HCT116 (cell line): ENCODE data around the gene PCARE. TPM values are rescaled to one million over a fixed set of nuclear protein-coding genes. Genes with fewer than 3 reads are reported as not detected.

Experiments
- ATAC-seq: fragments of 200-7000 bp; cut with Tn5 transposase; 2 replicates; pipeline ENCODE4 v1.9.1; 2020; ENCODE audit warnings: mild to moderate bottlenecking, moderate library complexity
- BruUV-seq: library from RNA; stranded (reverse); fragments of 400-500 nt; replicated peaks from 2 replicates; lab custom pipeline; 2021; lab: Mats Ljungman, UMichigan
- CTCF ChIA-PET: fragments of 300-600 bp; sonication (Branson Sonifier 250); formaldehyde crosslinking; loops from one replicate; lab custom pipeline; 2021; ENCODE audit warnings: antibody characterized with exemption; lab: Charles Lee
- POLR2A ChIA-PET: fragments of 300-600, 350-600 bp; sonication (Branson Sonifier 250); formaldehyde crosslinking; loops from one replicate; lab custom pipeline; 2021; ENCODE audit warnings: antibody characterized with exemption; lab: Charles Lee
- RAD21 ChIA-PET, 2 experiments: fragments of 300-600 bp; sonication (Branson Sonifier 250); formaldehyde crosslinking; loops; one replicate each; lab custom pipeline; 2023; ENCODE audit warnings: low total read pairs in 2 of 2; ENCODE audit not compliant: uncharacterized antibody in 2 of 2, unreplicated experiment in 2 of 2, low non-redundant PET in 1 of 2; lab: Charles Lee
- DNase-seq: peaks from one replicate; pipeline ENCODE4 v3.0.0-alpha.2; 2010; ENCODE audit warnings: low read depth, low spot score
- H2AFZ ChIP-seq: fragments of 200-600 bp; shearing (Covaris generic), sonication (generic); 2 replicates; pipeline ENCODE4 v1.6.1; 2017; ENCODE audit warnings: low read depth, mixed run types, mixed read lengths, antibody characterized with exemption, low read length; ENCODE audit not compliant: poor library complexity, severe bottlenecking
- H3K27ac ChIP-seq: 2 replicates; pipeline ENCODE4 v1.5.1; 2012; ENCODE audit warnings: low read depth, low read length
- H3K27me3 ChIP-seq: fragments of 200-600 bp; sonication (generic); 2 replicates; pipeline ENCODE4 v1.6.1; 2016; ENCODE audit warnings: mixed run types, low read length, mixed read lengths; ENCODE audit not compliant: insufficient read depth
- H3K36me3 ChIP-seq, 2 experiments: fragments of 200-500 bp in 1 of 2; fragments of 200-600 bp in 1 of 2; sonication (Bioruptor generic) in 1 of 2; sonication (generic) in 1 of 2; 2 replicates each; pipeline versions ENCODE4 v1.5.1 to v1.6.1; 2014 to 2016; ENCODE audit warnings: low read length in 2 of 2, inconsistent platforms in 1 of 2, mixed read lengths in 1 of 2, mixed run types in 1 of 2; ENCODE audit not compliant: insufficient read depth in 2 of 2, control insufficient read depth in 1 of 2
- H3K4me1 ChIP-seq, 2 experiments: fragments of 200-600 bp in 1 of 2; sonication (generic) in 1 of 2; 2 replicates each; pipeline versions ENCODE4 v1.5.1 to v1.6.1; 2012 to 2017; ENCODE audit warnings: low read length in 2 of 2, inconsistent platforms in 1 of 2, mild to moderate bottlenecking in 1 of 2, mixed read lengths in 1 of 2, mixed run types in 1 of 2, moderate library complexity in 1 of 2; ENCODE audit not compliant: insufficient read depth in 2 of 2, control insufficient read depth in 1 of 2
- H3K4me2 ChIP-seq: fragments of 200-600 bp; sonication (generic); 2 replicates; pipeline ENCODE4 v1.6.1; 2017; ENCODE audit warnings: mixed run types, low read length, mixed read lengths
- H3K4me3 ChIP-seq, 2 experiments: fragments of 200-600 bp in 1 of 2; sonication (generic) in 1 of 2; replicated peaks in 1 of 2; 2 replicates each; pipeline ENCODE4 v1.5.1; 2011 to 2016; ENCODE audit warnings: low read length in 2 of 2, control low read depth in 1 of 2, low read depth in 1 of 2, mild to moderate bottlenecking in 1 of 2, mixed read lengths in 1 of 2, mixed run types in 1 of 2
- H3K79me2 ChIP-seq: fragments of 200-600 bp; sonication (generic); 2 replicates; pipeline ENCODE4 v1.6.1; 2017; ENCODE audit warnings: mild to moderate bottlenecking, mixed run types, low read length, moderate library complexity, mixed read lengths; ENCODE audit not compliant: insufficient read depth
- H3K9ac ChIP-seq: fragments of 200-600 bp; sonication (generic); 2 replicates; pipeline ENCODE4 v1.6.1; 2016; ENCODE audit warnings: low read length, mixed read lengths
- H3K9me2 ChIP-seq: fragments of 200-600 bp; sonication (generic), shearing (Covaris generic); 2 replicates; pipeline ENCODE4 v1.6.1; 2017; ENCODE audit warnings: mixed run types, mild to moderate bottlenecking, moderate library complexity; ENCODE audit not compliant: insufficient read depth
- H3K9me3 ChIP-seq, 2 experiments: fragments of 200-500 bp in 1 of 2; fragments of 200-600 bp in 1 of 2; sonication (Bioruptor generic) in 1 of 2; sonication (generic) in 1 of 2; 2 replicates each; pipeline ENCODE4 v1.6.1; 2014 to 2017; ENCODE audit warnings: low read length in 2 of 2, mixed read lengths in 2 of 2, inconsistent platforms in 1 of 2, low read depth in 1 of 2, mild to moderate bottlenecking in 1 of 2, mixed run types in 1 of 2, moderate library complexity in 1 of 2; ENCODE audit not compliant: control insufficient read depth in 1 of 2, insufficient read depth in 1 of 2
- H4K20me1 ChIP-seq: fragments of 200-600 bp; sonication (generic), shearing (Covaris generic); 2 replicates; pipeline ENCODE4 v1.6.1; 2017; ENCODE audit warnings: mixed run types, mild to moderate bottlenecking, moderate library complexity; ENCODE audit not compliant: insufficient read depth
- CEBPB ChIP-seq: IDR thresholded peaks from 2 replicates; pipeline ENCODE4 v1.6.1; 2012; ENCODE audit warnings: low read depth
- EGR1 ChIP-seq: IDR thresholded peaks from 2 replicates; pipeline ENCODE4 v1.6.1; 2012; ENCODE audit warnings: low read depth
- ELF1 ChIP-seq: IDR thresholded peaks from 2 replicates; pipeline ENCODE4 v1.6.1; 2012; ENCODE audit warnings: low read depth, borderline replicate concordance
- EZH2phosphoT487 ChIP-seq: fragments of 200-600 bp; IDR thresholded peaks from 2 replicates; pipeline ENCODE4 v1.6.1; 2018; ENCODE audit warnings: antibody characterized with exemption, borderline replicate concordance
- JUND ChIP-seq: IDR thresholded peaks from 2 replicates; pipeline ENCODE4 v1.6.1; 2012
- POLR2A ChIP-seq: IDR thresholded peaks from 2 replicates; pipeline ENCODE4 v1.7.0; 2011; ENCODE audit warnings: borderline replicate concordance; ENCODE audit not compliant: insufficient read depth, insufficient read length; ENCODE audit errors: extremely low read depth
- RAD21 ChIP-seq: IDR thresholded peaks from 2 replicates; pipeline ENCODE4 v1.6.1; 2012; ENCODE audit warnings: low read depth, mild to moderate bottlenecking
- SP1 ChIP-seq: IDR thresholded peaks from 2 replicates; pipeline ENCODE4 v1.6.1; 2012; ENCODE audit warnings: low read depth
- SRF ChIP-seq: IDR thresholded peaks from 2 replicates; pipeline ENCODE4 v1.6.1; 2012; ENCODE audit warnings: low read depth
- TCF7L2 ChIP-seq: IDR thresholded peaks from 2 replicates; pipeline ENCODE4 v1.7.0; 2011; ENCODE audit warnings: borderline replicate concordance, inconsistent platforms; ENCODE audit not compliant: insufficient read depth, insufficient read length; ENCODE audit errors: extremely low read depth
- ZFX ChIP-seq: fragments of 450-650 bp; IDR thresholded peaks from 2 replicates; pipeline ENCODE4 v1.6.1; 2017
- intact Hi-C: fragments of 100-400 bp; cut with micrococcal nuclease; formaldehyde crosslinking; loops from 2 replicates; pipeline ENCODE4 v1.10.0; 2022
- total RNA-seq: library from RNA; stranded (reverse); gene quantifications from one replicate; pipeline ENCODE4 v1.2.1, GENCODE V29; 2021; ENCODE audit not compliant: unreplicated experiment
- TF ChIP-seq, protein P1 (sequence below): IDR thresholded peaks from 2 replicates; pipeline ENCODE4 v1.6.1; 2012
- TF ChIP-seq, protein P2 (sequence below): IDR thresholded peaks from 2 replicates; pipeline ENCODE4 v1.6.1; 2011; ENCODE audit warnings: mild to moderate bottlenecking, low read length, moderate library complexity; ENCODE audit not compliant: insufficient replicate concordance; ENCODE audit errors: extremely low read depth
- TF ChIP-seq, protein P3 (sequence below): IDR thresholded peaks from 2 replicates; pipeline ENCODE4 v1.6.1; 2012
- TF ChIP-seq, protein P4 (sequence below), 3 experiments: fragments of 200-600 bp in 1 of 3; sonication (generic) in 1 of 3; IDR thresholded peaks in 2 of 3; conservative IDR thresholded peaks in 1 of 3; 2 replicates each; pipeline ENCODE4 v1.5.1; 2012 to 2017; ENCODE audit warnings: low read depth in 2 of 3, low read length in 2 of 3, antibody characterized with exemption in 1 of 3, borderline replicate concordance in 1 of 3, control low read depth in 1 of 3, mild to moderate bottlenecking in 1 of 3, mixed read lengths in 1 of 3, mixed run types in 1 of 3, moderate library complexity in 1 of 3; ENCODE audit not compliant: insufficient read depth in 1 of 3

PCARE gene
- total RNA-seq, 1 experiment from 2014 or later, result not detected

DNA sequence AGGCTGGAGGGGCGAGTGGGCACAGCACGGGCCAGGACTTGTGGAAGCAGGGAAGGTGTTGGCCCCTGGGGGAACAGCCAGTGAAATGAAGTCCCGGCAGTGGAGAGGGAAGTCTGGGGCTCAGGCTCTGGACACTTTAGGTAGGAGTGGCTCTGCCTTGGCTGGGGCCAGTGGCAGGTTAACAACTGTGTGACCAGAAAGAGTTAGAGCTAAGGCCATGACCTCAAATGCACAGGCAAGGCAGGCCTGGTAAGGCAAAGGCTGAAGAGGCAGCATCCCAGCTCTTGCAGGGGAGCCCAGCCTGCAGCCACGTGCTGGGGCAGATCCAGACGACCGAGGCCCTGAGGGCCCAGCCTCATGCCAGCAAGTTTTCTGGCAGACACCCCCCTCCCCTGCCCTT, 21.5 kb downstream of the PCARE start:
- ChIA-PET RAD21 (no interaction called here), POLR2A (no interaction called here), CTCF (no interaction called here)
- Histone ChIP-seq H3K79me2 (no peaks in the 10 kb centered on the region), H3K9me3 (no peaks in the 10 kb centered on the region), H3K4me3 (no peak overlapping the region), H2AFZ (no peak overlapping the region), H3K4me1 (peaks cover 5 to 11% of the 10 kb centered on the region in 2 experiments; a peak in 3 of 4 replicates), H3K9ac (no peak overlapping the region), H3K9me2 (no peaks in the 10 kb centered on the region), H3K27ac (no peak overlapping the region), H3K27me3 (no peaks in the 10 kb centered on the region), H3K4me2 (peak overlapping the region; percentile 40; the same call in 1 of the 2 replicates), H4K20me1 (no peaks in the 10 kb centered on the region), H3K36me3 (no peaks in the 10 kb centered on the region)
- intact Hi-C loops, result no loop called here
- no peak for DNase-seq
- ATAC-seq, result no peak
- no TSS peak for BruUV-seq
- TF ChIP-seq EGR1, result no peak
- no peak for TF ChIP-seq EZH2phosphoT487
- TF ChIP-seq SP1, result no peak
- TF ChIP-seq, all 23 proteins: peak for 0

DNA sequence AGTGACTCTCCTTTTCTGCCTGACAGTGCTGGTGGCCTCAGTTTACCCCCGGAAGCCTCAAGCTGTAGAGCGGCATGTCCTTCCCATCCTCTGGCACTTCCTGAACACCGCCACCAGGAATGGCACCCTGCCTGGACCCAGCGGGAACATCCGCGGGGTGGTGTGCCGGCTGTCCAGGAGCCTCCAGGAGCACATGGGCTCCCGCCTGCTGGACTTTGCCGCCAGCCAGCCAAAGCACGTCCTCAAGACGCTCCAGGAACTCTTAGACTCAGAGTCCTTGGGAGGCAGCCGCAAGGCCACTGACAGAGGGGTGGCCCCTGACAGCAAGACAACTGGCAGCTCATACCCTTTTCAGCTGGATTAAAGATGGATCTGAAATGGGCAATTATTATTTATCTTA, 22.6 kb downstream of the PCARE start:
- Histone ChIP-seq H3K4me1 (peaks cover 5 to 11% of the 10 kb centered on the region in 2 experiments; a peak in 3 of 4 replicates), H4K20me1 (no peaks in the 10 kb centered on the region), H3K9me2 (no peaks in the 10 kb centered on the region), H3K9ac (no peak overlapping the region), H2AFZ (no peak overlapping the region), H3K36me3 (no peaks in the 10 kb centered on the region), H3K27ac (no peak overlapping the region), H3K4me2 (no peak overlapping the region), H3K4me3 (no peak overlapping the region), H3K79me2 (no peaks in the 10 kb centered on the region), H3K27me3 (no peaks in the 10 kb centered on the region), H3K9me3 (no peaks in the 10 kb centered on the region)
- ChIA-PET CTCF (no interaction called here), POLR2A (no interaction called here), RAD21 (no interaction called here)
- BruUV-seq, result no TSS peak
- no peak for TF ChIP-seq RAD21
- TF ChIP-seq ELF1, result no peak
- TF ChIP-seq, protein P1, sequence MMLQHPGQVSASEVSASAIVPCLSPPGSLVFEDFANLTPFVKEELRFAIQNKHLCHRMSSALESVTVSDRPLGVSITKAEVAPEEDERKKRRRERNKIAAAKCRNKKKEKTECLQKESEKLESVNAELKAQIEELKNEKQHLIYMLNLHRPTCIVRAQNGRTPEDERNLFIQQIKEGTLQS, result no peak
- TF ChIP-seq, protein P2, sequence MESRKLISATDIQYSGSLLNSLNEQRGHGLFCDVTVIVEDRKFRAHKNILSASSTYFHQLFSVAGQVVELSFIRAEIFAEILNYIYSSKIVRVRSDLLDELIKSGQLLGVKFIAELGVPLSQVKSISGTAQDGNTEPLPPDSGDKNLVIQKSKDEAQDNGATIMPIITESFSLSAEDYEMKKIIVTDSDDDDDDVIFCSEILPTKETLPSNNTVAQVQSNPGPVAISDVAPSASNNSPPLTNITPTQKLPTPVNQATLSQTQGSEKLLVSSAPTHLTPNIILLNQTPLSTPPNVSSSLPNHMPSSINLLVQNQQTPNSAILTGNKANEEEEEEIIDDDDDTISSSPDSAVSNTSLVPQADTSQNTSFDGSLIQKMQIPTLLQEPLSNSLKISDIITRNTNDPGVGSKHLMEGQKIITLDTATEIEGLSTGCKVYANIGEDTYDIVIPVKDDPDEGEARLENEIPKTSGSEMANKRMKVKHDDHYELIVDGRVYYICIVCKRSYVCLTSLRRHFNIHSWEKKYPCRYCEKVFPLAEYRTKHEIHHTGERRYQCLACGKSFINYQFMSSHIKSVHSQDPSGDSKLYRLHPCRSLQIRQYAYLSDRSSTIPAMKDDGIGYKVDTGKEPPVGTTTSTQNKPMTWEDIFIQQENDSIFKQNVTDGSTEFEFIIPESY, result no peak
- TF ChIP-seq, protein P3, sequence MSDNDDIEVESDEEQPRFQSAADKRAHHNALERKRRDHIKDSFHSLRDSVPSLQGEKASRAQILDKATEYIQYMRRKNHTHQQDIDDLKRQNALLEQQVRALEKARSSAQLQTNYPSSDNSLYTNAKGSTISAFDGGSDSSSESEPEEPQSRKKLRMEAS, result no peak
- TF ChIP-seq CEBPB, result no peak
- TF ChIP-seq POLR2A, result no peak
- no peak for TF ChIP-seq TCF7L2
- no peak for TF ChIP-seq ZFX
- TF ChIP-seq, protein P4, sequence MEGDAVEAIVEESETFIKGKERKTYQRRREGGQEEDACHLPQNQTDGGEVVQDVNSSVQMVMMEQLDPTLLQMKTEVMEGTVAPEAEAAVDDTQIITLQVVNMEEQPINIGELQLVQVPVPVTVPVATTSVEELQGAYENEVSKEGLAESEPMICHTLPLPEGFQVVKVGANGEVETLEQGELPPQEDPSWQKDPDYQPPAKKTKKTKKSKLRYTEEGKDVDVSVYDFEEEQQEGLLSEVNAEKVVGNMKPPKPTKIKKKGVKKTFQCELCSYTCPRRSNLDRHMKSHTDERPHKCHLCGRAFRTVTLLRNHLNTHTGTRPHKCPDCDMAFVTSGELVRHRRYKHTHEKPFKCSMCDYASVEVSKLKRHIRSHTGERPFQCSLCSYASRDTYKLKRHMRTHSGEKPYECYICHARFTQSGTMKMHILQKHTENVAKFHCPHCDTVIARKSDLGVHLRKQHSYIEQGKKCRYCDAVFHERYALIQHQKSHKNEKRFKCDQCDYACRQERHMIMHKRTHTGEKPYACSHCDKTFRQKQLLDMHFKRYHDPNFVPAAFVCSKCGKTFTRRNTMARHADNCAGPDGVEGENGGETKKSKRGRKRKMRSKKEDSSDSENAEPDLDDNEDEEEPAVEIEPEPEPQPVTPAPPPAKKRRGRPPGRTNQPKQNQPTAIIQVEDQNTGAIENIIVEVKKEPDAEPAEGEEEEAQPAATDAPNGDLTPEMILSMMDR (IDR thresholded peaks at IDR 0.05 in 2 of 3, conservative IDR thresholded peaks at IDR 0.05 in 1 of 3; ENCODE audit: borderline replicate concordance in 1 of 3, insufficient read depth in 1 of 3, low read depth in 2 of 3, low read length in 2 of 3), result no peak
- TF ChIP-seq SRF, result no peak
- TF ChIP-seq JUND, result no peak
- TF ChIP-seq SP1, result no peak
- TF ChIP-seq EZH2phosphoT487, result no peak
- DNase-seq (no peak), ATAC-seq (no peak)
- intact Hi-C loops, result no loop called here
